HG03354 (cell line): ENCODE results near the gene KLF17.

Experiments used
- ATAC-seq: cut with Tn5 transposase; IDR thresholded peaks from one replicate; pipeline ENCODE4 v1.9.1; 2021; ENCODE audit warnings: mild to moderate bottlenecking; ENCODE audit not compliant: unreplicated experiment, poor library complexity, severe bottlenecking

Gene KLF17, protein sequence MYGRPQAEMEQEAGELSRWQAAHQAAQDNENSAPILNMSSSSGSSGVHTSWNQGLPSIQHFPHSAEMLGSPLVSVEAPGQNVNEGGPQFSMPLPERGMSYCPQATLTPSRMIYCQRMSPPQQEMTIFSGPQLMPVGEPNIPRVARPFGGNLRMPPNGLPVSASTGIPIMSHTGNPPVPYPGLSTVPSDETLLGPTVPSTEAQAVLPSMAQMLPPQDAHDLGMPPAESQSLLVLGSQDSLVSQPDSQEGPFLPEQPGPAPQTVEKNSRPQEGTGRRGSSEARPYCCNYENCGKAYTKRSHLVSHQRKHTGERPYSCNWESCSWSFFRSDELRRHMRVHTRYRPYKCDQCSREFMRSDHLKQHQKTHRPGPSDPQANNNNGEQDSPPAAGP

GRCh38 chr1:44118682-44119081 is at the start of gene KLF17:
Gene KLF17 (plus strand): TSS chr1:44118821. CDS start chr1:44118908, 87 bp downstream.
- no peak for ATAC-seq

- no peak for ATAC-seq
These were observed 47.2 kb upstream of the KLF17 start for GRCh38 chr1:44071461-44071860.

DNA sequence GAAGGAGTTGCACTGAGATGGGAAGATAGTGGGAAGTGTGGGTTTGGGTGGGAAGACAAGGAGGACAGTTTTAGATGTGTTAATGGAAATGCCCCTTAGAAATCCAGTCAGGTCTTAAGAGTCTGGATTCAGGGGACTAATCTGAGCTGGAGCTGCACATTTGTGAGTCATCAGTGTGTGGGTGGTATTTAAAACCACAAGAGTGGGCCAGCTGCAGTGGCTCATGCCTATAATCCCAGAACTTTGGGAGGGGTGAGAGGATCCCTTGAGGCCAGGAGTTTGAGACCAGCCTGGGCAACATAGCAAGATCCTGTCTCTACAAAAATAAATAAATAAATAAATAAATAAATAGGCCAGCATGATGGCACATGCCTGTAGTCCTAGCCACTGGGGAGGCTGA is 46.4 kb upstream of the KLF17 start:
- no peak for ATAC-seq

DNA sequence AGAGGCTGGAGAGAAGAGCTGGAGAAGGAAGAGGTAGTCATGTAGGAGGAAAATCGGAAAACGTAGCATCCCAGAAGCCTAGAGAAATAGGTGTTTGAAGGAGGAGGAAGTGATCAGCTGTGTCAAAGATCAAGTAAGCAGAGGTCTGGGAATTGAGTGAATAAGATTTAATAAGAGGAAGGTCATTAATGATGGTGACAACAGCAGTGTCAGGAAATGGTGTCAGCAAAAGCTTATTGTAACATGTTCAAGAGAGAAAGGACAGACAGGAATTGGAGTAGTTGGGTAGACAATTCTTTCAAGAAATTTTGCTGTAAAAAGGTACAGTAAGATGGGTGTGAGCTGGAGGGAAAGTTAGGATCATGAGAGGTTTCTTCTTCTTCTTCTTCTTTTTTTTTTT is 45.8 kb upstream of the KLF17 start:
- no peak for ATAC-seq

DNA sequence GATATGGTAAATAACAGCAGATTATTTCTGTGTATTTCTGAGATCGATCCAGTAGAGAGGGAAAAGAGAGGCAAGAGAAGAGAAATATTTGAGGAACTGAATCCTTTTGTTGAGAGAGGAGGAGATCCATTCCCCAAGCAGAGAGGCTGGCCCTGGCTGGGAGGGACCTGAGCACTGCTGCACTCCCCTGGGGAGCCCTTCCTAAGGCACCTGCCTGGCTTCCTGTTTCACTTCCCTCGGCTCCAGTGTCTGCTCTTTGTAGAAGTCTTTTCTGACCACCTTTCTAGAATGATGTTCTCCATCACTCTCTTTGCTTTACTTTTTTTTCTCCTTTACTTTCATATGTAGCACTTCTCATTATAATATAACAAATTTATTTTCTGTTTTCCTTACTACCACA is 45.1 kb upstream of the KLF17 start:
- no peak for ATAC-seq

- ATAC-seq: no peak
These were observed 44.2 kb upstream of the KLF17 start for GRCh38 chr1:44074415-44074814.

DNA sequence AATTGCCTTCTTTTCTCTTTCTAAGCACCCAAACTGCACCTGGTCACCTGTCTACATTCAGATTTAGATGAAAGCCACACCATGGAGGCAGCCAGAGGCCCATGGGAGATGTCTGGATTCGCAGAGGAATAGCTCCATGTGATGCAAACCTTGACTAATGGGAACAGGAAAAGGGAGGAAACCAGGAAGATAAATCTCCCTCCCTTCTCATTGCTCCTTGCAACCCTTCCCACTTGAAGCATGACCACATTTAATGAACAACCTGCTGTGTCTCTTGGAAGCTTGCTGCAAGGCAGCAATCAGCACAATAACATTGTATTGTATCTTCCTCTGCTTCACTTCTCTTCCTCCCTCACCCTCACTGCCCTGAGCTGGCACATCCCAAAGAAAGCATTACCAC is 42.6 kb upstream of the KLF17 start:
- no peak for ATAC-seq

- no peak for ATAC-seq
These were observed 41.2 kb upstream of the KLF17 start for GRCh38 chr1:44077421-44077820.

DNA sequence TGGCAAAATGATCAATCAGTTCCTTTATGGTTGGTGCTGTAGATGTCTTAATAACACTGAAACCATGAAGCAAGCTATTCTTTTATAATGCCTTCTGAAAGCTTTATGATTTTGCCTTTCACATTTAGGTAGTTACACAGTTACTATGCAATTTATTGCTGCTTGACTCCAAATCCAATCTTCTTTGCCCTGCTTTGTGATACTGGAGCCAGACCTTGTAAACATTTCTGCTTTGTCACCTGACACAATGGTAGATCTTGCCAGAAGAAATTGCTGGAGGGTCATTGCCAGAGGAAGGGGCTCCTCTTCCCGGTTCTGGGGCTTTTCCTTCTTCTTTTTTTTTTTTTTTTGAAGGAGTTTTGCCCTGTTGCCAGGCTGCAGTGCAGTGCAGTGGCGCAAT is 40.5 kb upstream of the KLF17 start:
- no peak for ATAC-seq

DNA sequence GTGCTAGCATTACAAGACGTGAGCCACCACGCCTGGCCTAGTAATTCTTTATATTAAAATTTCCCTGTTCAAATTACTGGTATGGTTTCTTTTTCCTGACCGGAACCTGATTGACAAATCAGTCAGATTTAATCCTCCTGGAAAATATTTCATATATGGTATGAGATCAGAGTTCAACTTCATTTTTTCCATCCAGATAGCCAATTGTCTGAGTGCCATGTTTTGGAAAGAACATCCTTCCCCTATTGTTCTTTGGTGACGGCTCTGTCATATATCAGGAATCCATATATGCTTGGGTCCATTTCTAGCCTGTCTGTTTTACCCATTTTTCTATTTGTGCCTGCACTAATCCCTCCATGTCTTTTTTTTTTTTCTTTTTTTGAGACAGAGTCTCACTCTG is 39.1 kb upstream of the KLF17 start:
- no peak for ATAC-seq

- ATAC-seq: no peak
These were observed 33.5 kb upstream of the KLF17 start for GRCh38 chr1:44084998-44085675.

GRCh38 chr1:44086692-44087474 is 31.7 kb upstream of the KLF17 start:
- ATAC-seq: no peak

GRCh38 chr1:44089371-44090048 is 29.1 kb upstream of the KLF17 start:
- ATAC-seq: no peak

DNA sequence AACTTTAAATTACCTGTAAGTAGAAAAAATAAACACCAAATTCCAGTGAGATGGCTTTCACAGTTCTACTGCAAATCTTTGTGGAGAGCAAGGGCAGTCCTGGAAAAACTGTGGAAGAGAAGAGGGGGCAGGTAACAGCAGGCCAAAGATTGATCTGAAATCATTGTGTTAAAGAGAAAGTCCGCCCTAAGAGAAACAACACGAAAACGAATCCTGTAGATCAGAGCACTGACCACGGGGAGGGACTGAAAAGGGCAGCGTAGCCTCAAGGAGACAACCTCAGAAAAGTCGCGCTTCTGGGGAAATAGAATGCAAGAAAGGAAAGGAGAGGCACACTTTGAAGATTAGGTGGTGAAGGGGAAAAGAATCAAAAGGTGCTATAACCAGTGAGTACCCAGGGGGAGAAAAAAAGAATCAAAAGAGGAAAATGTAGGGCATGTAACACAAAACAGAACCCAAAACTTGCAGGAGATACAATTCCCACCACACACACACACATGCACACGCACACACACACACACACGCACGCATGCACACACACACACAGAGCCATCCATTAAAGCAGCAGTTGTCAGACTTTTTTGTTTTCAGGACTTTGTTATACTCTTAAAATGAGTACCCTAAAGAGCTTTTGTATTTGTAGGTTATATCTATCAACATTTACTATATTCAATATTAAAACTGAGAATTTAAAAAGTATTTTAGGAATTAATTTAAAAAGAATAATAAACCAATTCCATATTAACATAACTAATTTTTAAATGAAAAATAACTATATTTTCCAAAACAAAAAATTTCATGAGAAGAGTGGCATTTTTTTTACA is 28.0 kb upstream of the KLF17 start:
- ATAC-seq: no peak

DNA sequence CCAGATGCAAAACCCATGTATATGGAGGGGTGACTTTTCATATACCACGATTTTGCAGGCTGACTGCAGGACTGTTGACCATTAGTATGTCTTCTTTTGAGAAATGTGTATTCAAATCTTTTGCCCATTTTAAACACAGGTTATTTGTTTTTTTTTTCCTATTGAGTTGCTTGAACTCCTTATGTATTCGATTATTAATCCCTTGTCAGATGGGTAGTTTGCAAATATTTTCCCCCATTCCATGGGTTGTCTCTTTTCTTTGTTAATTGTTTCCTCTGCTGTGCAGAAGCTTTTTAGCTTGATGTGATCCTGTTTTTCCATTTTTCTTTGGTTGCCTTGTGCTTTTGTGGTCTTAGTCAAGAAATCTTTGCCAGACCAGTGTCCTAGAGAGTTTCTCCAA is 24.6 kb upstream of the KLF17 start:
- ATAC-seq: no peak

DNA sequence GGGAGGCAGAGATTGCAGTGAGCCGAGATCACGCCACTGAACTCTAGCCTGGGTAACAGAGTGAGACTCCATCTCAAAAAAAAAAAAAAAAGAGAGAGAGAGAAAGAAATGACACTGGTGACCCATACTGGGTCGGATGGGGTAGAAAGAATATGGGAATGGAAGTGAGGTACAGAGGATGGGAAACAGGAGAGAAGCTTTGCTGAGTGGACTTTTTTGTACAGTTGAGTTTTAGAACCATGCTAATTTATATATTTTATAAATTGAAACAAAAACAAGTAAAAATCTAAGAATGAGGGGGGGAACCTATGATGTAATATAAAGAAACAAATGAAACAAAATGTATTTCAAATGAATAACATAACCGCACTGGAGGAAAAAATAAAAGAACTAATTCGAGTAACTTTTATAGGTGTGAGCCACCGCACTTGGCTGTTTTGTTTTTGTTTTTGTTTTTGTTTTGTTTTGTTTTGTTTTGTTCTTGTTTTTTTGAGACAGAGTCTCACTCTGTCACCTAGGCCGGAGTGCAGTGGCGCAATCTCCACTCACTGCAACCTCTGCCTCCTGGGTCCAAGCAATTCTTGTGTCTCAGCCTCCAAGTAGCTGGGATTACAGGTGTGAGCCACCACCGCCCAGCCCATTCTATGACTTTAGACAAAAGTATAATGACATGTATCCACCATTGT is 18.3 kb upstream of the KLF17 start:
- no peak for ATAC-seq

DNA sequence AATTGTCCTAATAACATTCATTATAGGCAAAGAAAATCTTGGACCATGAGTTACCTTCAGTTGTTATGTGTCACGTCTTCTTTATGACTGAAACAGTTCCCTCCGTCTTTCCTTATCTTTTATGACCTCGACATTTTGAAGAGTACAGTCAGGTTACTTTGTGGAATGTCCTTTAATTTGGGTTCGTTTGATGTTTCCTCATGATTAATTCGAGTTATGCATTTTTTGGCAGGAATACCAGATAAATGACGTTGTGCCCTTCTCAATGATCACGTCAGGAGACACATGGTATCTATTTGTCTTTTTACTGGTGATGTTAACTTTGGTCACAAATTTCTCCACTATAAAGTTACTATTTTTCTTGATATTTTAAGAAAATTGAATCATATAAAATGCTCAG is 17.3 kb upstream of the KLF17 start:
- no peak for ATAC-seq

DNA sequence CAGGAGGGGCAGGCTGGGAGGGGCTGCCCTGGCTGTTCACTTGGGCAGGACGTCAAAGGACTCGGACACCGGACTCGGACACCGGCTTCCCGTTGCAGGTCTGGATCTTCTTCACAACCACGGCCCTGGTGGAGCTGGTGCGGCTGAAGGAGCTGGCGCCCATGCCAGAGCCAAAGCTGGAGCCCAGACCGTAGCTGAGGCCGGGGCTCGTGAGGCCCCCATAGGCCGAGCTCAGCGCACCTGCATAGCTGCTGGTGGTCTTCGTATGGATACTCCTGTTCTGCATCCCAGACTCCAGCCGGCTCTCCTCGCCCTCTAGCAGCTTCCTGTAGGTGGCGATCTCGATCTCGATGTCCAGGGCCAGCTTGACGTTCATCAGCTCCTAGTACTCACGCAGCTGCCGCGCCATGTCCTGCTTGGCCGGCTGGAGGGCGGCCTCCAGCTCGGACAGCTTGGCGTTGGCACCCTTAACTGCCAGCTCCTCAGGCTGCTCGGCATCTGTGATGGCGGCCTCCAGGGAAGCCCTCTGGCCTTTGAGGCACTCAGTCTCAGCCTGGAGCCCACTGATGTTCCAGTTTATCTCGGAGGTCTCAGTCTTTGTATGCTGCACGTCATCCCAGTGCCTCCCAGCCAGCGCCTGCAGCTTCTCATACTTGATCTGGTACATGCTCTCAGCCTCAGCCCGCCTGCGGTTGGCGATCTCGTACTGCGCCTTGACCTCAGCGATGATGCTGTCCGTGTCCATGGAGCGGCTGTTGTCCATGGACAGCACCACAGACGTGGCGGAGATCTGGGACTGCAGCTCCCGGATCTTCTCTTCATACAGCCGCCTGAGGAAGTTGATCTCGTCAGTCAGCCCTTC is 15.1 kb upstream of the KLF17 start:
- no peak for ATAC-seq
